GM21619 (cell line): ENCODE data around the gene ADD3.

Experiments
- ATAC-seq: cut with Tn5 transposase; IDR thresholded peaks from one replicate; pipeline ENCODE4 v1.9.1; 2021; ENCODE audit not compliant: unreplicated experiment

The ADD3 gene

GRCh38 chr10:110144507-110144906 lies 136.7 kb downstream of the ADD3 start:
- no peak for ATAC-seq

GRCh38 chr10:110147961-110148360 lies 140.2 kb downstream of the ADD3 start:
- no peak for ATAC-seq

- ATAC-seq = no peak
Measured at GRCh38 chr10:110149259-110149658, 141.5 kb downstream of the ADD3 start.

GRCh38 chr10:110150046-110150445 lies 142.3 kb downstream of the ADD3 start:
- no peak for ATAC-seq

GRCh38 chr10:110150981-110151380 lies 143.2 kb downstream of the ADD3 start:
- no peak for ATAC-seq

GRCh38 chr10:110151467-110151866 lies 143.7 kb downstream of the ADD3 start:
- no peak for ATAC-seq

- ATAC-seq = no peak
Measured at GRCh38 chr10:110151971-110152370, 144.2 kb downstream of the ADD3 start.

- ATAC-seq = no peak
Measured at GRCh38 chr10:110153396-110153795, 145.6 kb downstream of the ADD3 start.

GRCh38 chr10:110156046-110156445 lies 148.3 kb downstream of the ADD3 start:
- no peak for ATAC-seq

- no peak for ATAC-seq
Measured at GRCh38 chr10:110158051-110159005, 150.5 kb downstream of the ADD3 start.

- no peak for ATAC-seq
Measured at GRCh38 chr10:110160081-110160480, 152.3 kb downstream of the ADD3 start.

- no peak for ATAC-seq
Measured at GRCh38 chr10:110160522-110160921, 152.7 kb downstream of the ADD3 start.

GRCh38 chr10:110162741-110163145 lies 155.0 kb downstream of the ADD3 start:
- ATAC-seq = no peak

- ATAC-seq = no peak
Measured at GRCh38 chr10:110163192-110163773, 155.5 kb downstream of the ADD3 start.

GRCh38 chr10:110163841-110164240 lies 156.1 kb downstream of the ADD3 start:
- ATAC-seq = no peak

GRCh38 chr10:110165239-110165638 lies 157.5 kb downstream of the ADD3 start:
- no peak for ATAC-seq

GRCh38 chr10:110167149-110167548 lies 159.4 kb downstream of the ADD3 start:
- no peak for ATAC-seq

GRCh38 chr10:110168601-110169481 lies 161.1 kb downstream of the ADD3 start:
- peak; percentile 58 for ATAC-seq

- ATAC-seq = no peak
Measured at GRCh38 chr10:110169586-110169985, 161.8 kb downstream of the ADD3 start.

- no peak for ATAC-seq
Measured at GRCh38 chr10:110170142-110170971, 162.6 kb downstream of the ADD3 start.
